Activated CD4-positive, CD25-positive, alpha-beta regulatory T cell treated with anti-CD3 and anti-CD28 coated beads, Interleukin-2, amount 50 U/mL, for 24 hours (primary cell): ENCODE data around the gene SLC6A8.
"Not testable (repeated sequence)": the region's sequence is repeated elsewhere in the genome, so short reads cannot be mapped to it uniquely, and the experiment has no call there.

Experiments used
- ATAC-seq, 2 donors: fragments of 150-1000 bp; cut with Tn5 transposase; one replicate each; pipeline ENCODE4 v1.10.0; 2021; ENCODE audit warnings: mild to moderate bottlenecking in 1 of 2, moderate library complexity in 1 of 2

Gene SLC6A8

GRCh38 chrX:153694256-153694655 is 6.5 kb downstream of the SLC6A8 start:
- ATAC-seq = not testable (repeated sequence)

GRCh38 chrX:153694687-153695270 is 7.1 kb downstream of the SLC6A8 start:
- ATAC-seq = no peak

GRCh38 chrX:153696100-153696499 is 8.4 kb downstream of the SLC6A8 start:
- no peak for ATAC-seq

- ATAC-seq = not testable (repeated sequence)
Observed at GRCh38 chrX:153696538-153696937, 8.8 kb downstream of the SLC6A8 start.

GRCh38 chrX:153696986-153697722 is 9.4 kb downstream of the SLC6A8 start:
- not testable (repeated sequence) for ATAC-seq

GRCh38 chrX:153697924-153698865 is 10.5 kb downstream of the SLC6A8 start:
- ATAC-seq = no peak

GRCh38 chrX:153699210-153699783 is 11.6 kb downstream of the SLC6A8 start:
- not testable (repeated sequence) for ATAC-seq

GRCh38 chrX:153699784-153700371 is 12.2 kb downstream of the SLC6A8 start:
- ATAC-seq = not testable (repeated sequence)

- ATAC-seq = no peak
Observed at GRCh38 chrX:153700376-153700945, 12.7 kb downstream of the SLC6A8 start.

GRCh38 chrX:153700967-153701366 is 13.2 kb downstream of the SLC6A8 start:
- ATAC-seq = no peak

GRCh38 chrX:153701706-153702105 is 14.0 kb downstream of the SLC6A8 start:
- no peak for ATAC-seq

GRCh38 chrX:153702336-153703035 is 14.8 kb downstream of the SLC6A8 start:
- no peak for ATAC-seq

- ATAC-seq = no peak
Observed at GRCh38 chrX:153703036-153703370, 15.3 kb downstream of the SLC6A8 start.

- ATAC-seq = no peak
Observed at GRCh38 chrX:153704021-153704526, 16.3 kb downstream of the SLC6A8 start.

GRCh38 chrX:153704631-153705402 is 17.1 kb downstream of the SLC6A8 start:
- not testable (repeated sequence) for ATAC-seq

- not testable (repeated sequence) for ATAC-seq
Observed at GRCh38 chrX:153705403-153706060, 17.8 kb downstream of the SLC6A8 start.

GRCh38 chrX:153706799-153707198 is 19.1 kb downstream of the SLC6A8 start:
- ATAC-seq = no peak

- ATAC-seq = no peak
Observed at GRCh38 chrX:153707406-153707805, 19.7 kb downstream of the SLC6A8 start.

- peak; percentile 17 to 63 for ATAC-seq
Observed at GRCh38 chrX:153708415-153708814, 20.7 kb downstream of the SLC6A8 start.
